HG03558 (cell line): ENCODE measurements around the gene RHEX.

Source experiments
- ATAC-seq: cut with Tn5 transposase; IDR thresholded peaks from one replicate; pipeline ENCODE4 v1.9.1; 2021; ENCODE audit warnings: moderate number of reproducible peaks; ENCODE audit not compliant: unreplicated experiment; ENCODE audit errors: extremely low read depth

Gene RHEX

DNA sequence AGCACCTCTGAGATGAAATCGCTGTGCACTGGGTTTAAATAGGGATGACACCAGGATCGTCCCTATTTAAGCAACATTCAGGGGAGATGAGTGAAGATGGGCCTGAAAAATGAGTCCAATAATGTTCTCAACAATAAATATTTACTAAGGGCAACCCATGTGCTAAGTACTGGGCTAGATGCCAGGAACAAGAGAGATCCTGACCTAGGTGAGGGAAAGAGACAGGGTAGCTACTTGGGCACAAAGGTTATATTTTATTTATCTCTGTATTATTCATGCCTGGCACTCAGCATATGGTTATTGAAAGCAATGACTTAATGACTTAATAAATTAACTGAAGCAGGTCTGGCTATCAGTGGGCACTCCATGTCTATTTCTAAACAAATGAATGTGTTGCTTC is 91.6 kb downstream of the RHEX start:
- no peak for ATAC-seq

DNA sequence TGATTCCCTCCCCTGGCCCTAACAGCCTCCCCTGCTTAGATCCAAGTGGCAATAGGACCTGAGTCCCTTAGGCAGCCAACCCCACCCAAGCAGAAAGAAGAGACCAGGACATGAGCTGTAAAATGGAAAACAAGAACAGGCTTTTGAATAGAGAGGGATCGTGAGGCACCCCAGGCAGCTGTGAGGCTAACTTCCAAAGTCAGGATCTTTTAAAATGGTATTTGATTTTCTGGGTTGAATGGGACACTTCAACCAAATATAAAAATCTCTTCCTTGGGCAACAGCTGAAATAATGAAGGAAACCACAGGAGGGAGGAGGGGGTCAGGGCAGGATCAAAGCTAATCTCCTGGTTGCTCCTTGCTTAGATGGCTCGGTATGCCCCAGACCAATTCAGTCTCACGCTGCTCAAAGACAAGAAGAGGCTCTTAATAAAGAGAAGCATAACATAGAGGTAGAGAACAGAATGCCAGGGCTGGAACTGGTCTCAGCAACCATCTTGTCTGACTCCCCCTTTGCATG is 92.9 kb downstream of the RHEX start:
- ATAC-seq = no peak
